ENCODE data around the gene RANBP9. TPM values are rescaled to one million over a fixed set of nuclear protein-coding genes. Genes with fewer than 3 reads are reported as not detected.

The RANBP9 gene
- total and polyA plus RNA-seq, 2 of the 13 experiments (the other 11 are each of a cell fraction or from before 2014, with no cell fraction given) = 26.6 to 30.6 TPM

DNA sequence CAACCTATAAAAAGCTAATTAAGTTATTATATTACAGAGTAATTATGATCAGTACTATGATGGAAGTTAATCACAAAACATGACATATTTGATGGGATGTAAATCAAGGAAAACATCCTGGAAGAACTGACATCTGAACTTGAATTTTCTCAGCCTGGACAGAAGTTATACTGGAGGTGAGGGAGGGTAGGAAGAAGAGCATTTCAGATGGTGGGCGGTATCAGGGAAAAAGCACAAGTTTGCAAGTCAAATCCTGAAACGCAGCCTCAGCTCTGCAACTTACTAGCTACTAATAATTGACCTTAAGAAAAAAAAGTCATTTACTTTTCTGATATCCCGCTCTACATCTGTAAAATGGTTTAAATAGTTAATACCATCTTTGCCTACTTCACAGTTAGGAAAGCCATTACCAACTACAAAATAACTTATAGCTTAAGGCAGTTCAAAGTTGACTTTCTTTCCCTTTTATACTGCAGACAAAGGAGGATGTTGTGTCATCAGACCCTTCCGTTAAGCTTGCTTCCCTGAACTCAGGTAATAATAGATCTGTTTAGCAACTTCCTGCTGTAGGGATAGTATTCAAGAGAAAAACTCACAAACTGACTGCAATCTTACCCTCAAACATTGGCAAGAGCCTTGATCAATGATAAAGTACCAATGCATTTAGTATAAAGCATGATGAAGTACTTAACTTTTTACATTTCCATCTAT is 75.5 kb downstream of the RANBP9 start:
- peak; percentile 29; the same call in 1 of the 3 replicates for ATAC-seq
- ChIA-PET POLR2A (no interaction called here), CTCF (ENCODE audit: low intra/inter-chr PET ratio, low total read pairs) (no interaction called here)
- Histone ChIP-seq H3K27me3 (ENCODE audit: control insufficient read depth in 1 of 2, insufficient read depth in 2 of 2, low read length in 2 of 2) (no peaks in the 10 kb centered on the region), H3K9ac (ENCODE audit: insufficient read depth, low read depth, low read length) (no peak overlapping the region), H3K4me1 (ENCODE audit: insufficient read depth, low read length) (peaks cover 27% of the 10 kb centered on the region), H3K79me2 (ENCODE audit: insufficient read depth, low read length) (no peaks in the 10 kb centered on the region), H2AFZ (ENCODE audit: low read length) (no peak overlapping the region), H4K20me1 (ENCODE audit: insufficient read depth, low read length) (no peaks in the 10 kb centered on the region), H3K36me3 (replicated peaks in 1 of 2; ENCODE audit: control insufficient read depth in 1 of 2, insufficient read depth in 2 of 2, low read length in 2 of 2) (peaks cover 12 to 52% of the 10 kb centered on the region in 2 experiments), H3K27ac (ENCODE audit: extremely low read length, insufficient read depth, low read length) (peak overlapping the region; percentile 12), H3K9me3 (ENCODE audit: low read length) (no peaks in the 10 kb centered on the region), H3K4me2 (ENCODE audit: low read depth, low read length) (no peak overlapping the region), H3K4me3 (replicated peaks in 1 of 3; ENCODE audit: insufficient read depth in 1 of 3, low read depth in 2 of 3, low read length in 3 of 3) (no peak overlapping the region)
- WGBS (ENCODE audit: low lambda C conversion rate) = 82% methylated on average over 4 of the region's 4 CpGs
- intact Hi-C loops (cut with micrococcal nuclease; ENCODE audit: unreplicated experiment) (no loop called here), in situ Hi-C loops (cut with HindIII; ENCODE audit: extremely low pct_ligation_motif_present, low pct_unique_long_range_greater_than_20kb) (no loop called here)
- no TSS peak for BruUV-seq (replicated peaks)
- peak; percentile 38 for DNase-seq (ENCODE audit: low spot score)
- no peak for FAIRE-seq
- TF ChIP-seq NCOA2 (CRISPR knock-in tag; IDR thresholded peaks at IDR 0.05) (peak; percentile 20; the same call in 1 of the 2 replicates), GATAD2A (CRISPR knock-in tag; IDR thresholded peaks at IDR 0.05) (peak; percentile 45; the same call in 1 of the 2 replicates), ETV5 (CRISPR knock-in tag; IDR thresholded peaks at IDR 0.05; ENCODE audit: borderline replicate concordance) (peak; percentile 56; the same call in 1 of the 2 replicates), TCF7 (IDR thresholded peaks at IDR 0.05; ENCODE audit: low read depth) (peak; percentile 29; the same call in 1 of the 2 replicates), ZNF652 (CRISPR knock-in tag; IDR thresholded peaks at IDR 0.05; ENCODE audit: borderline replicate concordance, low read depth) (peak; percentile 18; the same call in 1 of the 2 replicates), ELF3 (CRISPR knock-in tag; IDR thresholded peaks at IDR 0.05) (peak; percentile 61; the same call in 1 of the 2 replicates), SAP130 (CRISPR knock-in tag; IDR thresholded peaks at IDR 0.05; ENCODE audit: low read depth) (0 out of 2 replicates have a peak, but pooled peaks have one; percentile 19), CEBPG (CRISPR knock-in tag; IDR thresholded peaks at IDR 0.05) (peak; percentile 73), ZMYM4 (CRISPR knock-in tag; IDR thresholded peaks at IDR 0.05) (no peak), SP1 (IDR thresholded peaks at IDR 0.05) (no peak), SP1 (CRISPR knock-in tag; IDR thresholded peaks at IDR 0.05) (no peak), NFIC (IDR thresholded peaks at IDR 0.05; ENCODE audit: low read length) (no peak), SOX13 (IDR thresholded peaks at IDR 0.05) (no peak), SOX13 (CRISPR knock-in tag; conservative IDR thresholded peaks at IDR 0.05 in 1 of 2, IDR thresholded peaks at IDR 0.05 in 1 of 2) (peak in 1 of 2 experiments; percentile 76; a peak in 2 of 4 replicates)
- TF ChIP-seq, protein P1, sequence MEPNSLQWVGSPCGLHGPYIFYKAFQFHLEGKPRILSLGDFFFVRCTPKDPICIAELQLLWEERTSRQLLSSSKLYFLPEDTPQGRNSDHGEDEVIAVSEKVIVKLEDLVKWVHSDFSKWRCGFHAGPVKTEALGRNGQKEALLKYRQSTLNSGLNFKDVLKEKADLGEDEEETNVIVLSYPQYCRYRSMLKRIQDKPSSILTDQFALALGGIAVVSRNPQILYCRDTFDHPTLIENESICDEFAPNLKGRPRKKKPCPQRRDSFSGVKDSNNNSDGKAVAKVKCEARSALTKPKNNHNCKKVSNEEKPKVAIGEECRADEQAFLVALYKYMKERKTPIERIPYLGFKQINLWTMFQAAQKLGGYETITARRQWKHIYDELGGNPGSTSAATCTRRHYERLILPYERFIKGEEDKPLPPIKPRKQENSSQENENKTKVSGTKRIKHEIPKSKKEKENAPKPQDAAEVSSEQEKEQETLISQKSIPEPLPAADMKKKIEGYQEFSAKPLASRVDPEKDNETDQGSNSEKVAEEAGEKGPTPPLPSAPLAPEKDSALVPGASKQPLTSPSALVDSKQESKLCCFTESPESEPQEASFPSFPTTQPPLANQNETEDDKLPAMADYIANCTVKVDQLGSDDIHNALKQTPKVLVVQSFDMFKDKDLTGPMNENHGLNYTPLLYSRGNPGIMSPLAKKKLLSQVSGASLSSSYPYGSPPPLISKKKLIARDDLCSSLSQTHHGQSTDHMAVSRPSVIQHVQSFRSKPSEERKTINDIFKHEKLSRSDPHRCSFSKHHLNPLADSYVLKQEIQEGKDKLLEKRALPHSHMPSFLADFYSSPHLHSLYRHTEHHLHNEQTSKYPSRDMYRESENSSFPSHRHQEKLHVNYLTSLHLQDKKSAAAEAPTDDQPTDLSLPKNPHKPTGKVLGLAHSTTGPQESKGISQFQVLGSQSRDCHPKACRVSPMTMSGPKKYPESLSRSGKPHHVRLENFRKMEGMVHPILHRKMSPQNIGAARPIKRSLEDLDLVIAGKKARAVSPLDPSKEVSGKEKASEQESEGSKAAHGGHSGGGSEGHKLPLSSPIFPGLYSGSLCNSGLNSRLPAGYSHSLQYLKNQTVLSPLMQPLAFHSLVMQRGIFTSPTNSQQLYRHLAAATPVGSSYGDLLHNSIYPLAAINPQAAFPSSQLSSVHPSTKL (CRISPR knock-in tag; IDR thresholded peaks at IDR 0.05) = peak; percentile 52; the same call in 1 of the 2 replicates
- TF ChIP-seq, protein P2, sequence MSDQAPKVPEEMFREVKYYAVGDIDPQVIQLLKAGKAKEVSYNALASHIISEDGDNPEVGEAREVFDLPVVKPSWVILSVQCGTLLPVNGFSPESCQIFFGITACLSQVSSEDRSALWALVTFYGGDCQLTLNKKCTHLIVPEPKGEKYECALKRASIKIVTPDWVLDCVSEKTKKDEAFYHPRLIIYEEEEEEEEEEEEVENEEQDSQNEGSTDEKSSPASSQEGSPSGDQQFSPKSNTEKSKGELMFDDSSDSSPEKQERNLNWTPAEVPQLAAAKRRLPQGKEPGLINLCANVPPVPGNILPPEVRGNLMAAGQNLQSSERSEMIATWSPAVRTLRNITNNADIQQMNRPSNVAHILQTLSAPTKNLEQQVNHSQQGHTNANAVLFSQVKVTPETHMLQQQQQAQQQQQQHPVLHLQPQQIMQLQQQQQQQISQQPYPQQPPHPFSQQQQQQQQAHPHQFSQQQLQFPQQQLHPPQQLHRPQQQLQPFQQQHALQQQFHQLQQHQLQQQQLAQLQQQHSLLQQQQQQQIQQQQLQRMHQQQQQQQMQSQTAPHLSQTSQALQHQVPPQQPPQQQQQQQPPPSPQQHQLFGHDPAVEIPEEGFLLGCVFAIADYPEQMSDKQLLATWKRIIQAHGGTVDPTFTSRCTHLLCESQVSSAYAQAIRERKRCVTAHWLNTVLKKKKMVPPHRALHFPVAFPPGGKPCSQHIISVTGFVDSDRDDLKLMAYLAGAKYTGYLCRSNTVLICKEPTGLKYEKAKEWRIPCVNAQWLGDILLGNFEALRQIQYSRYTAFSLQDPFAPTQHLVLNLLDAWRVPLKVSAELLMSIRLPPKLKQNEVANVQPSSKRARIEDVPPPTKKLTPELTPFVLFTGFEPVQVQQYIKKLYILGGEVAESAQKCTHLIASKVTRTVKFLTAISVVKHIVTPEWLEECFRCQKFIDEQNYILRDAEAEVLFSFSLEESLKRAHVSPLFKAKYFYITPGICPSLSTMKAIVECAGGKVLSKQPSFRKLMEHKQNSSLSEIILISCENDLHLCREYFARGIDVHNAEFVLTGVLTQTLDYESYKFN (CRISPR knock-in tag; conservative IDR thresholded peaks at IDR 0.05) = 0 out of 2 replicates have a peak, but pooled peaks have one; percentile 35
- TF ChIP-seq, protein P3, sequence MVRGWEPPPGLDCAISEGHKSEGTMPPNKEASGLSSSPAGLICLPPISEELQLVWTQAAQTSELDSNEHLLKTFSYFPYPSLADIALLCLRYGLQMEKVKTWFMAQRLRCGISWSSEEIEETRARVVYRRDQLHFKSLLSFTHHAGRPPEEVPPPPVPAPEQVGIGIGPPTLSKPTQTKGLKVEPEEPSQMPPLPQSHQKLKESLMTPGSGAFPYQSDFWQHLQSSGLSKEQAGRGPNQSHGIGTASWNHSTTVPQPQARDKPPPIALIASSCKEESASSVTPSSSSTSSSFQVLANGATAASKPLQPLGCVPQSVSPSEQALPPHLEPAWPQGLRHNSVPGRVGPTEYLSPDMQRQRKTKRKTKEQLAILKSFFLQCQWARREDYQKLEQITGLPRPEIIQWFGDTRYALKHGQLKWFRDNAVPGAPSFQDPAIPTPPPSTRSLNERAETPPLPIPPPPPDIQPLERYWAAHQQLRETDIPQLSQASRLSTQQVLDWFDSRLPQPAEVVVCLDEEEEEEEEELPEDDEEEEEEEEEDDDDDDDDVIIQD (CRISPR knock-in tag; IDR thresholded peaks at IDR 0.05; ENCODE audit: low read depth) = peak; percentile 46; the same call in 1 of the 2 replicates
